COR-L47 (cell line): Measurements from ENCODE around the gene SPAG8.

Experiments used
- DNase-seq: peaks from one replicate; lab custom pipeline; 2025; lab: John Stamatoyannopoulos, UW

Gene SPAG8

DNA sequence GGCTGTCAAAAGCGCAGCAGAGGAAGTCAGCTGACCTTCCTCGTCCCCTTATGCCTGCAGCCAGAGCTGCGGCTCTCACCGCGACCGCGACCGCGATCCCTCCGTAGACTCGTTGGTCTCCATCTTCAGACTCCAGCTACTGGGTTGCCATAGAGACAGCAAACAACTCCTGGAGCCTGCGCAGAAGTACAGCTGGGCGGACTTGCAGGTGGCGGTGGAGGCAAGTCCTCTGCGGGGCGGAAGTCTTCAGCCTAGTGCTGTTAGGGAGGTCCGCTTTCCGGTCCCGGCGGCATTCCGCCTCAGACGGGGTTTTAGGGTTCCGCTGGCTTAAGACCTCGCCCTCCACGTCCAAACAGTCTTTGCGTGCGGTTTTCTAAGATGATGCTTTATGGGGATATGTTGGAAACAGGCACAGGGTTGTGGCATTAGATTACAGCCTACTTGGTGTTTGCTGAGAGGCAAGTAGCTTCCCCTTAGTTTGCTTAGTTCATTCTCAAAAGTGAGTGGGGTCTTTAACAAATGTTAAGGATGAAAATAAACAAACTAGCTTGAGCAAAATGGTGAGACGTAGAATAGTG is at the start of gene SPAG8:
Gene SPAG8, minus strand, starts transcription at position 238 of the 578 bp plus-strand sequence. Its CDS starts 115 bp downstream, at position 123.
- peak; percentile 95 for DNase-seq

- DNase-seq: no peak
Measured at GRCh38 chr9:35861161-35861897, 49.3 kb upstream of the SPAG8 start.

GRCh38 chr9:35859990-35860339 is 47.9 kb upstream of the SPAG8 start:
- no peak for DNase-seq

DNA sequence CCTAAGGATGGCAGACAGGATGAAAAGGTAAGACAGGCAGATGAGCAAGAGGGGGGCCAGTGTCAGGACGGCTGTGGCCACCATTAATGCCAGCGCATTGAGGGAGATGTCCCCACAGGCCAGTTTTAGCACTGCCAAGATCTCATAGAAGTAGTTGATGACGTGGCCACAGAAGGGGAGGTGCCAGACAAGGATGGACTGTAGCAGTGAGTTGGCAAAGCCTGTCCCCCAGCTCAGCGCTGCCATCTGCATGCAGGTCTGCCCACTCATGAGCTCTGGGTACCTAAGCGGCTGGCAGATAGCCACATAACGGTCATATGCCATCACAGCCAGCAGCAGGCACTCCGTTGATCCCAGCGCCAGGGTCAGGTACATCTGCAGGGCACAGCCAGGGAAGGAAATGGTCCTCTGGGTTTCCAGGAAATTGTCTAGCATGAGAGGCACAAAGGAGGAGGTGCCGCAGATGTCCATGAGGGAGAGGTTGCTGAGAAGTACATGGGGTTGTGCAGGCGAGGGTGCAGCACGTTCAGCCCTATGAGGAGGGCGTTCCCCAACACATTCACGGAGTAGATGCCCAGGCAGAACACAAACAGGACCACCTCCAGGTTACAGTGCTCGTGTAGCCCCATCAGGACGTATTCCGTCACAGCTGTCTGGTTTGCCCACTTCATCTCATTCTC is 47.4 kb upstream of the SPAG8 start:
- peak; percentile 26 for DNase-seq

DNA sequence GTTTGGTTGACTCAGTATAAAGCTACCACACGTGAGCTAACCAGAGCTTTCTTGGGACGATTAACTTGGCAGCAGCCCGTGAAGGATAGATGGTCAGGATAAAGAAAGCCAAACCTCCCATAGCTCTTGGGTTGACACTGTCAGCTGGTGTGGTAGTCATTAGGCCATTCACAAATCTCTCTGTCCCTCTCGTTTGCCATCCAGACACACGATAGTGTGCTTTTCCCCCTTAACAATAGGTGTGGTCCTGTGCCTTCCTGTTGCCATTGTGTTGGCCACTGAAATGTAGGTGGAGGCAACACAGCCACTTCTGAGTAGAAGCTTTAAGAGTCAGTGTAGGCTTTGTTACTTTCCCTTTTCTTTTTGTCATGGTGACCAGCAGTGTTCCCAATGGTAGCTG is 46.4 kb upstream of the SPAG8 start:
- DNase-seq: no peak

GRCh38 chr9:35856882-35857281 is 44.8 kb upstream of the SPAG8 start:
- no peak for DNase-seq

GRCh38 chr9:35856206-35856605 is 44.1 kb upstream of the SPAG8 start:
- no peak for DNase-seq

GRCh38 chr9:35854091-35854762 is 42.2 kb upstream of the SPAG8 start:
- no peak for DNase-seq

DNA sequence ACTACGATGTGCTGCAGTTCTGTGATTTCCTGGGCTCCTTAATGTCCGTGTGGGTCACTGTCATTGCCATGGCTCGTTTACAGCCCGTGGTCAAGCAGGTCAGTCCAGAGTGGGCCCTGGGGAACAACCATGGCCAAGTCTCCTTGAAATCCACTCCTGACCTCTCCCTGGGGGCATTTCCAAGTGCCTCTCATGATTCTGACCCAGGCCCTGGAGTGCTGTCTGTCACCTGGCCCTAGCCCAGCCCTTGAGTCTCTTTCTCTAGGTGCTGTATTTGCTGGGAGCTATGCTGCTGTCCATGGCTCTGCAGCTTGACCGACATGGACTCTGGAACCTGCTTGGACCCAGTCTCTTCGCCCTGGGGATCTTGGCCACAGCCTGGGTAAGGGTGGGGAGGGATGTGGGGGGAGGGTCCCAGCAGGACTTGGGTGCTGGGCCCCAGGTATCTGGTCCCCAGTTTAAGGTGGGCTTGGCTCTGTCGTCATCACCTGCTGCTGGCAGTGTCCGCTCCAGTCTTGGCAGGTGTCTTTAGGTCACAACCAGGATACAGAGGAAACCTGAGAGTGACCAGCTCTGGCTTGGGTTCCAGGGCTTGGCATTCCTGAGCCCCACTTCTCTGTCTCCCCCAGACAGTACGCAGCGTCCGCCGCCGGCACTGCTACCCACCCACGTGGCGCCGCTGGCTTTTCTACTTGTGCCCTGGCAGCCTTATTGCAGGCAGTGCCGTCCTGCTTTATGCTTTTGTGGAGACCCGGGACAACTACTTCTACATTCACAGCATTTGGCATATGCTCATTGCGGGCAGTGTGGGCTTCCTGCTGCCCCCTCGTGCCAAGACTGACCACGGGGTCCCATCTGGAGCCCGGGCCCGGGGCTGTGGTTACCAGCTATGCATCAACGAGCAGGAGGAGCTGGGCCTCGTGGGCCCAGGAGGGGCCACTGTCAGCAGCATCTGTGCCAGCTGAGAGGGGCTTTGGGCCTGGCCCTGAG is 41.1 kb upstream of the SPAG8 start:
- DNase-seq: no peak

DNA sequence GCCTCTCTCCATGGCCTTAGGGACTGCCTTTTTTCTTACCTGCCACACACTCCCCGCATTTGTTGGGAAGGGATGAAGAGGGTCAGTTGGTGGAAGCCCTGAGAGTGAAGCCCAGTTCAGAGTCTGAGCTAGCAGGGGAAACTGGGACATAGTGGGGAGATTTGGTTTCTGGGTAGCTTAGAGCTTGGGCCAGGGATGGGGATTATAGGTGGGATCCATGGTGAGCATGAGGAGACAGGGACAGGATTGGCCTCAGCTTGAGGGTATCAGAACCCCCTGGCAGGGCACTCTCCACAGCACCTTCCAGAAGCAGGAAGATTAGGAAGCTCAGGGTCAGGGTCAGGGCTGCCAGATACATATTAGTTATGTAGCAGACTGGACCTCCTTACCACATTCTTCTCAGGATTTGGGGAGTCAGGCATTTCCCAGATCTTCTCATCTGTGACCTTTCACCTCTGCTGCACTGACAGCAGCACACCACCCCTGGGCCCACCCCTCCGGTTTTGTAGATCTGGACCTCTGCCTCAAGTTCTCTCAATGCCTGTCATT is 40.3 kb upstream of the SPAG8 start:
- no peak for DNase-seq

DNA sequence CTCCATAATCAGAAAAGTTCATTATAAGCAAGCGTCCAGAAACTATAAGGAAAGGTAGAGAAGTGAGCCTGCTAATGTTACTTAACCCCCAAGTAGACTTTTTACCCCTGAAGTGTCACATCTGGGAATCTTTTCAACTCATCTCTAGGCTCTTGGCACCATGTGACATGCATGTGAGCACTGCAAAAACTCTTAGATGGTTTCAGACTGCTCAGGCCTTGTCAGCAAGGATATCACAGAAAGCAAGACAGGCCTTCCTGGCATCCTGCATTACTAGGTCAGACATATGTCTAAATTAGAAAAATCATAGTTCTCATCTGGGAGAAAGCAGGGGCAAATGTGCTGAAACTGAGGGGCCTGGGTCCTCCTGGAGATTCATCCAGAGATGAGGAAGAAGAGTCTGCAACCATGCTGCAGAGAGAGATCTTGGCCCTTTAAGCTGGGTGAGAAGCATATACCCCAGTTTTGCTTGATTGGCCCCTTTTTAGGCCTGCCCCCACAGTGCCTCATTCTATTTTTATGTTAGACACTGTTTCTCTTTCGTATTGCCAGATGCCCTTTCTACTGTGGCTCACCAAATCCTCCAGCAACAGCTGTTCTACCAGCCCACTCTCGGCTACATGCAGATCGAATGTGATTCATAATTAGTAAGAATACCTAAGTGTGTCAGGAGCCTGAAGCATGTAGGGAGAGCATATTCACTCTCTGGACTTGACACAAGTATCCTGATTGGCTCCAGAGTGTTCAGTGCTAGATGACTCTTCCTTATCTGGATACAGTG is 35.9 kb upstream of the SPAG8 start:
- no peak for DNase-seq

DNA sequence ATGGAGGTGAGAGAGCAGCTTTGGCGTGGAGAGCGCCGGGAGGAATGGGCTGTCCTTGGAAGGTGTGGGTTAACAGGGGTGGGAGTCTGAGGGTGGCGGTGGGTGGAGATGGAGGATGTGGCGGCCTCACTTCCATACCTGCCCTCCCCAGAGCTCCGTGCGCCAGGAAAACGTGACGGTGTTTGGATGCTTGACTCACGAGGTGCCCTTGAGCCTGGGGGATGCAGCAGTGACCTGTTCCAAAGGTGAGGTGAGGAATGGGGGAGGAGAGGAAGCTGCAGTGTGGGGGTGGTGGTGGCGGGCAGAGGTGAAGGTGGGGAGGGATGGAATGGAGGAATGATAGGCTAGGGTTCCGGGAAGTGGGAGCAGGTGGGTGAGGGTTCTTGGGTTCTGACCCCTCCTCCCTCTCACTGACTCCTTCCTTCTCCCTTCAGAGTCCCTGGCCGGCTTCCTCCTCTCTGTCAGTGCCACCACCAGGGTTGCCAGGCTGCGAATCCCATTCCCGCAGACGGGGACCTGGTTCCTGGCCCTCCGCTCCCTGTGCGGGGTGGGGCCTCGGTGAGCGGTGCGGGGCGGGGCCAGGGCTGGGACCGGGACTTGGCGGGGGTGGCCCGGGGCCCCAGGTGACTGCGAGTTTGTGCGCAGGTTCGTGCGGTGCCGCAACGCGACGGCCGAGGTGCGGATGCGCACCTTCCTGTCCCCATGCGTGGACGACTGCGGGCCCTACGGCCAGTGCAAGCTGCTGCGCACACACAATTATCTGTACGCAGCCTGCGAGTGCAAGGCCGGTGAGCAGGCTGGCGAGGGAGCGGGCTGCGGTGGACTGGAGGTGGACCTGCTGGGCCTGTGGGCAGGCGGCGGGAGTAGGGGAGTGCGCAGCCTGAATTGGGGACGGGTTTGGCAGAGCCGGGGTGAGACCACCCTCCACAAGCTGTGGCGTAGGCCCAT is 34.0 kb upstream of the SPAG8 start:
- no peak for DNase-seq

GRCh38 chr9:35844628-35845270 is 32.7 kb upstream of the SPAG8 start:
- DNase-seq: no peak

DNA sequence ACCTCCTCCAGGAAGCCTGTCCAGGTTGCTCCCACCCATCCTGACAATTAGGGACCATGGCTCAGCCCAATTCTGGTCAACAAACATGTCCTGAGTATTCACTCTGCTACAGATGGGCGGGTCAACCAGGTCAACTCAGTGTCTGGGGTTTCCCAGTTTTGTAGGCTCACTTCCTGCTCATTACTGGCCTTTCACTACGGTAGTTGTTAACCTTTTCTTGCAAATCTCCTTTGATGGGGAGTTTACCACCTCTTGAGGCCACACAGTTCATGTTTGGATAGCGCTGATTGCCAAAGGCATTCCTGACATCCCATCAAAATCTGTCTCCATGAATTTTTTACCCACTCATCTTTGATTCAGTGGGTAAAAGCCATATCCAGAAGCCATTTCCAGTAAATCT is 30.7 kb upstream of the SPAG8 start:
- no peak for DNase-seq

DNA sequence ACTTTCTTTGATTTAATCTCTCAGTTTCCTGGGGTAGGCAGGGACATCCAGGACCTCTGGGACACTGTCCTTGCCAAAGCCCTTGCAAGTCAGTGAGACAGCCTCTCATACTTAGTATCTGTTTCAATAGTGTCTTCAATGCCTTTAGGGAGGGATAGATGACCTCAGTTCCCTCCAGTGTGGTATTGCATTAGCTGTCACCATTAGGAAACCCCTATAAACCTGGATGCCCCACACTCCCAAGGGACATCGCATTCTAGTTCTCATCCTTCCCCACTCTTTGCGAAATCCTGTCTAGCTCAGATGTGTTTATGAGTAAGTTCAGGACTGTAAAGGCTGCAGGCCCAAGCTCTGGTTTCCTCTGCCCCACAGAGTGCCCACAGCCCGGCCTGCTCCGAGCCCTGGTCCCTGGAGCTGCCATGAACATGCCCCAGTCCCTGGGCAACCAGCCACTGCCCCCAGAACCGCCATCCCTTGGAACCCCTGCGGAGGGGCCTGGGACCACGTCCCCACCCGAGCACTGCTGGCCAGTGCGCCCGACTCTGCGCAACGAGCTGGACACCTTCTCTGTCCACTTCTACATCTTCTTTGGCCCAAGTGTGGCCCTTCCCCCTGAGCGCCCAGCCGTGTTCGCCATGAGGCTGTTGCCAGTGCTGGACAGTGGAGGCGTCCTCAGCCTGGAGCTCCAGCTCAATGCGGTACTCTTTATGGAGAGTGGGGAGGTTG is 30.1 kb upstream of the SPAG8 start:
- DNase-seq: no peak

- no peak for DNase-seq
Measured at GRCh38 chr9:35841645-35841900, 29.5 kb upstream of the SPAG8 start.

DNA sequence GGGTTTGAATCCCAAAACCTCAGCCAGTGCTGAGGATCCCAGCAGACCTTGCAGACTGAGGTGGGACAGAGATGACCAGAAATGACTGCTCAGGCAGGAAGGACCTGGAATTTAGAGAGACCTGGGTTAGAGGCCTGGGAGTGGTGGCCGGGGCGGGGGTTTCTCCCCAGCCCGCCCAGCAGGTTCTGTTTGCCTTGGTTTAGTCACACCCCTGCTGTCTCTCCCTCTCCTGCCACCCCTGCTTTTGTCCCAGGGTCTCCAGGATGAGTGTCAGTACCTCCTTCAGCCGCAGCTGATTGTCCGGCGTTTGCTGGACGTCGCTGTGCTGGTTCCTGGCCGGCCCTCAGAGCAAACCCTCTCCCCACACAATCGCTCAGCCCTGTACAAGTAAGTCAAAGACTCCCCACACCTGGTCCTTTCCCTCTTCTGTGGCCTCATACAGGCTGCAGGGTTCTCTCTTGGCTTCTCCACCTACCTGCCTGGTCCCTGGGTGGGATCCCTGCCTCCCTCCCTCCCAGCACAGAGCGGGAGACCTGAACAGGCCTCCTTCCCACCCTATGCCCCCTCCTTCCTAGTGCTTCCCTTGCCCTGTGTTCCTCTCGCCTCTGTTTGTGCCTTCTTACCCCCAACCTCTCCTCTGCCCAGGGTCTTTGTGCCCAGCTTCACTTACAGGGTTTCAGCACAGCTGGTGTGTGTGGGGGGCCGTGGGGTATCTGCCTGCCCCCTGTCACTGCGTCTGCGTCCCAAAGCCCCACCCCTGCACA is 29.0 kb upstream of the SPAG8 start:
- no peak for DNase-seq

DNA sequence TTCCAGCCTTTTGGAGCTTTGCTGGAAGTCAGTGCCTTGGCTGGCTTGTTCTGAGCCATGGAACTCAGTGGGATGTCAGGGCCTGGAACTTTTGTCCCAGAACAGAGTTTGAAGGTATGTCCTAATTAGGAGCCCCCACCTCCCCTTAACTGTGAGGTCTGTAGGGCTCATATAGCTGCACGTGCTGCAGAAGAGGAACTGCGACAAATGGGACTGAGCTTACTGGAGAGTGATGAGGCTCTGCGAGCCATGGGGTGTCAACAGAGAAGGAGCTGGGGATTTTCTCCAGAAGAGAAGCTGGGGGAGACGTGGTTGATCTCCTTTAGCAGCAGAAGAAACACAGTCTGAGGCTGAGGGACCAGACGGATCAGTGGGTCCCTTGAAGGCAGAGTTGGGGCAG is 27.9 kb upstream of the SPAG8 start:
- DNase-seq: no peak
